ENCODE data around the gene HYAL3.

- TF ChIP-seq CTCF (IDR thresholded peaks at IDR 0.05 in 2 of 3, conservative IDR thresholded peaks at IDR 0.05 in 1 of 3; ENCODE audit: borderline replicate concordance in 1 of 3, insufficient read depth in 1 of 3, low read depth in 2 of 3, low read length in 2 of 3) (no peak), POLR2A (IDR thresholded peaks at IDR 0.05; ENCODE audit: borderline replicate concordance, extremely low read depth, insufficient read depth, insufficient read length) (no peak), SRF (IDR thresholded peaks at IDR 0.05; ENCODE audit: low read depth) (no peak), SIN3A (IDR thresholded peaks at IDR 0.05; ENCODE audit: low read depth) (no peak), JUND (IDR thresholded peaks at IDR 0.05) (no peak)
Measured at GRCh38 chr3:50296721-50297383, 2.4 kb downstream of the HYAL3 start.

Measured in HCT116 (cell line).